PFSK-1 (cell line): ENCODE results near the gene ABHD6.

ENCODE experiments used
- REST ChIP-seq, 2 experiments: IDR thresholded peaks; 2 replicates each; pipeline versions ENCODE4 v1.6.1 to v1.8.0; 2011 to 2012; ENCODE audit warnings: low read depth in 2 of 2, low read length in 2 of 2, control low read depth in 1 of 2, inconsistent platforms in 1 of 2, mild to moderate bottlenecking in 1 of 2, moderate library complexity in 1 of 2; ENCODE audit not compliant: insufficient read depth in 1 of 2
- SIN3A ChIP-seq: IDR thresholded peaks from 2 replicates; pipeline ENCODE4 v1.6.1; 2012; ENCODE audit warnings: mild to moderate bottlenecking, low read length, moderate library complexity, borderline replicate concordance; ENCODE audit not compliant: insufficient read depth
- TAF1 ChIP-seq: IDR thresholded peaks from 2 replicates; pipeline ENCODE4 v1.6.1; 2012; ENCODE audit warnings: low read length, control low read depth, borderline replicate concordance; ENCODE audit not compliant: insufficient read depth

- TF ChIP-seq TAF1 (no peak), REST (IDR thresholded peaks at IDR 0.05; ENCODE audit: insufficient read depth in 1 of 2, low read depth in 2 of 2, low read length in 2 of 2) (no peak), SIN3A (no peak)
Measured at GRCh38 chr3:58234516-58234931, 3.1 kb upstream of the ABHD6 start.
